ENCODE data around the gene SORL1. TPM values are rescaled to one million over a fixed set of nuclear protein-coding genes. Genes with fewer than 3 reads are reported as not detected.

The SORL1 gene
- total and polyA plus RNA-seq, 9 of the 15 experiments (the other 6 are each of a cell fraction or from before 2014, with no cell fraction given), result 0.01 to 0.66 TPM; not detected in 7

DNA sequence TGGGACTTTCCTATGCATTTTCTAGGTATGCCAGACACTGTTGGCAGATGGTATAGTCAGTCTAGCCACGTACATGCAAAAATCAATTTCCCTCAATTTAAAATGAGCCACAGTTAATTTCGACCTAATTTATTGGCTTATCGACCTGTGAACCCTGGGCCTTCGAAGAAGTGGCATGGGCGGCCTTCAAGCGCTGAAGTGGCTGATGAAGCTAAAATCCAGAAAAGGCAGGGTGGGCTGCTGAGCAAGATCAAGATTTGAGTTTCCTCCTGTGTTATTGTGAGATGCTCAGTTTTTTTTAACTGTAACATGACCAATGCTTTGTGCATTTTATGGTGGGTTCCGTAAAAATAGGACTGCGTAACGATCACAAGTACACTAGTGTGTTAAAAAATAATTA, 6.4 kb downstream of the SORL1 start (continued):
- TF ChIP-seq PHF20 (IDR thresholded peaks at IDR 0.05; ENCODE audit: partially characterized antibody) (no peak), ZNF311 (CRISPR knock-in tag; IDR thresholded peaks at IDR 0.05) (no peak), NFATC3 (IDR thresholded peaks at IDR 0.05) (no peak), ZBTB8A (IDR thresholded peaks at IDR 0.05; ENCODE audit: partially characterized antibody) (no peak), HSF4 (CRISPR knock-in tag; IDR thresholded peaks at IDR 0.05; ENCODE audit: borderline replicate concordance) (no peak), MAFF (IDR thresholded peaks at IDR 0.05; ENCODE audit: low read length) (no peak), ZNF696 (CRISPR knock-in tag; conservative IDR thresholded peaks at IDR 0.05) (no peak), NFYB (IDR thresholded peaks at IDR 0.05; ENCODE audit: extremely low read depth, insufficient read length) (no peak)
- TF ChIP-seq, protein P1, sequence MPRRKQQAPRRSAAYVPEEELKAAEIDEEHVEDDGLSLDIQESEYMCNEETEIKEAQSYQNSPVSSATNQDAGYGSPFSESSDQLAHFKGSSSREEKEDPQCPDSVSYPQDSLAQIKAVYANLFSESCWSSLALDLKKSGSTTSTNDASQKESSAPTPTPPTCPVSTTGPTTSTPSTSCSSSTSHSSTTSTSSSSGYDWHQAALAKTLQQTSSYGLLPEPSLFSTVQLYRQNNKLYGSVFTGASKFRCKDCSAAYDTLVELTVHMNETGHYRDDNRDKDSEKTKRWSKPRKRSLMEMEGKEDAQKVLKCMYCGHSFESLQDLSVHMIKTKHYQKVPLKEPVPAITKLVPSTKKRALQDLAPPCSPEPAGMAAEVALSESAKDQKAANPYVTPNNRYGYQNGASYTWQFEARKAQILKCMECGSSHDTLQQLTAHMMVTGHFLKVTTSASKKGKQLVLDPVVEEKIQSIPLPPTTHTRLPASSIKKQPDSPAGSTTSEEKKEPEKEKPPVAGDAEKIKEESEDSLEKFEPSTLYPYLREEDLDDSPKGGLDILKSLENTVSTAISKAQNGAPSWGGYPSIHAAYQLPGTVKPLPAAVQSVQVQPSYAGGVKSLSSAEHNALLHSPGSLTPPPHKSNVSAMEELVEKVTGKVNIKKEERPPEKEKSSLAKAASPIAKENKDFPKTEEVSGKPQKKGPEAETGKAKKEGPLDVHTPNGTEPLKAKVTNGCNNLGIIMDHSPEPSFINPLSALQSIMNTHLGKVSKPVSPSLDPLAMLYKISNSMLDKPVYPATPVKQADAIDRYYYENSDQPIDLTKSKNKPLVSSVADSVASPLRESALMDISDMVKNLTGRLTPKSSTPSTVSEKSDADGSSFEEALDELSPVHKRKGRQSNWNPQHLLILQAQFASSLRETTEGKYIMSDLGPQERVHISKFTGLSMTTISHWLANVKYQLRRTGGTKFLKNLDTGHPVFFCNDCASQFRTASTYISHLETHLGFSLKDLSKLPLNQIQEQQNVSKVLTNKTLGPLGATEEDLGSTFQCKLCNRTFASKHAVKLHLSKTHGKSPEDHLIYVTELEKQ (CRISPR knock-in tag; IDR thresholded peaks at IDR 0.05), result no peak
